RWPE1 (cell line): ENCODE data around the gene BCOR.

Experiments used
- CTCF ChIA-PET: fragments of 350-600 bp; sonication (Branson Sonifier 250); formaldehyde crosslinking; extraction: SDS; loops from one replicate; lab custom pipeline; 2021; lab: Yijun Ruan, JAX
- POLR2A ChIA-PET: fragments of 400-600 bp; formaldehyde crosslinking; extraction: SDS; loops from one replicate; lab custom pipeline; 2020; ENCODE audit warnings: antibody characterized with exemption; ENCODE audit not compliant: low non-redundant PET; lab: Yijun Ruan, JAX
- DNase-seq: peaks from one replicate; pipeline ENCODE4 v3.0.0; 2012; ENCODE audit warnings: low spot score
- H3K27ac ChIP-seq: fragments of 450-650 bp; 2 replicates; pipeline ENCODE4 v1.5.1; 2017
- CTCF ChIP-seq: fragments of 450-650 bp; conservative IDR thresholded peaks from 2 replicates; pipeline ENCODE4 v1.5.1; 2017; ENCODE audit warnings: low read depth, mild to moderate bottlenecking

Gene BCOR

GRCh38 chrX:40018041-40018440, 79.7 kb downstream of the BCOR start:
- ChIA-PET CTCF (no interaction called here), POLR2A (no interaction called here)
- TF ChIP-seq CTCF, result no peak

DNA sequence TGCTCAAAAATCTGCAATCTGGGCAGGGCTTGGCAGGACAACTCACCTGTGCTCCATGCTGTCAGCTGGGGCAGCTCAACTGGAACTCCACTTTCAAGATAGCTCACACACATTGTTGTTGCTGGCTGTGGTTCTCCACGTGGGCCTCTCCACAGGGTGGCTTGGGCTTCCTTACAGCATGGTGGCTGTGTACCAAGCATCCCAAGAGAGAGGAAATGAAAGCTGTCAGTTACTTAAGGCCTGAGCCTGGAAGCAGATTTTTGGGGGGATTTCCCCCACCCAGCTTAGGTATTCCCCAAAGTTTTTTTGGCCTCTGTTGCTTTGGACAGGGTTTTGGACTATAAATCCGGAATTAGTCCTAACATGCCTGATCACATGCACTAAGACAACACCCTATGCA, 81.0 kb downstream of the BCOR start:
- no peak overlapping the region for H3K27ac ChIP-seq
- CTCF ChIA-PET, result no interaction called here
- DNase-seq, result no peak
- POLR2A ChIA-PET, result no interaction called here
- TF ChIP-seq CTCF, result no peak

More at GRCh38 chrX:40018041-40018440, 79.7 kb downstream of the BCOR start:
- no peak for DNase-seq
- no peak overlapping the region for H3K27ac ChIP-seq

- ChIA-PET POLR2A (no interaction called here), CTCF (no interaction called here)
- no peak overlapping the region for H3K27ac ChIP-seq
- no peak for TF ChIP-seq CTCF
- no peak for DNase-seq
These were observed 82.1 kb downstream of the BCOR start for GRCh38 chrX:40015693-40016092.

DNA sequence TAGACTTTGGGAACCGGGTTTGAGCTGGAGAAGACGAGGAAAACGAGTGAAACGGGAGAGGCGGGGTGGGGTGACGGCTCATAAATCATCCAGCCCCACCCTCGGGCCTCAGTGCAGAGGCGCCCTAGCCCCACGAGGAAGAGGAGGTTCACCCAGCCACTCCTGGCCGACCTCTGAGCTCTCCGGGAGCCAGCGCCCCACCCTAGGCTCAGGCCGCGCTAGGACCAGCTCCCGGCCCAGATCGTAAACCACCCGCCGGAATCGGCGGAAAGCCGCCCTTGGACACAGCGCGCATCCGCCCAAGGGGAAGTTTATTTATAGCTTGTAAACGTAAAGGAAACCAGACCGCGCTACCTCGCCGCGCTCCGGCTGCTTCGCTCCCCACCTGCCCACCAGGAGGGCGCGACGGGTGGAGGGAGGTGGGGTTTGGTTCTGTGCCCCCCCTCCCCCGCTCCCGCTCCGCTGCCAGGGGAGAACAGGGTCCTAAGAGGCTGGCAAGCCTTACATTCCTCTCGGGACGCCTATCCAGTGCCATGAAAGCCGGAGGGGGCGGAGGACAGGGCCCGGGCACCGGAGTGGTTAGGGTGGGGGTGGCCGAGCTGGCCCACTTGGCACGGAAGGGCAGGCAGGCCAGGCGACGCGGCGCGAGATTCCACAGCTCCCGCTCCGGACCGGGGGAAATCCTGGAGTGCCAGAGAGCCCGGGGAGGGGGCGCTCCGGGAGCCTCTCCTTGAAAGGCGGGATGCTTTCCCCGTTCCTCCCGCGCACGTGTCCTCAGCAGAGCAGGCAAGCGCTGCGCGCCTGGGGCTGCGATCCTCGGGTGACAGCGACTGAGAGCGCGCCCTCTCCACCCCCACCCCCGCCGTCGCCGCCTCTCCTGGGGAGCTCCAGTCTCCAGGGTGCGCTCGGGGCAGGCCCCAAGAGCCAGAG, 84.2 kb downstream of the BCOR start:
- DNase-seq, result peak; percentile 50
- ChIA-PET POLR2A (interaction anchor here (0.7 to 1.2 kb wide), 2 partner anchors 29 to 151 kb away, joined by 3 to 5 read pairs; no protein-coding TSS in a partner anchor), CTCF (interaction anchor here (0.6 to 1.2 kb wide), 3 partner anchors 254 to 362 kb away, joined by 3 to 5 read pairs (median 3); no protein-coding TSS in a partner anchor)
- H3K27ac ChIP-seq, result peak overlapping the region; percentile 90
- TF ChIP-seq CTCF, result no peak

- TF ChIP-seq CTCF, result no peak
- CTCF ChIA-PET, result interaction anchor here (1.2 kb wide), 1 partner anchor 361 kb away, joined by 3 read pairs; no protein-coding TSS in a partner anchor
- POLR2A ChIA-PET, result interaction anchor here (0.7 to 1.2 kb wide), 2 partner anchors 29 to 151 kb away, joined by 3 to 5 read pairs; no protein-coding TSS in a partner anchor
- H3K27ac ChIP-seq, result peak overlapping the region; percentile 90
- no peak for DNase-seq
These were observed 84.9 kb downstream of the BCOR start for GRCh38 chrX:40012868-40013265.

DNA sequence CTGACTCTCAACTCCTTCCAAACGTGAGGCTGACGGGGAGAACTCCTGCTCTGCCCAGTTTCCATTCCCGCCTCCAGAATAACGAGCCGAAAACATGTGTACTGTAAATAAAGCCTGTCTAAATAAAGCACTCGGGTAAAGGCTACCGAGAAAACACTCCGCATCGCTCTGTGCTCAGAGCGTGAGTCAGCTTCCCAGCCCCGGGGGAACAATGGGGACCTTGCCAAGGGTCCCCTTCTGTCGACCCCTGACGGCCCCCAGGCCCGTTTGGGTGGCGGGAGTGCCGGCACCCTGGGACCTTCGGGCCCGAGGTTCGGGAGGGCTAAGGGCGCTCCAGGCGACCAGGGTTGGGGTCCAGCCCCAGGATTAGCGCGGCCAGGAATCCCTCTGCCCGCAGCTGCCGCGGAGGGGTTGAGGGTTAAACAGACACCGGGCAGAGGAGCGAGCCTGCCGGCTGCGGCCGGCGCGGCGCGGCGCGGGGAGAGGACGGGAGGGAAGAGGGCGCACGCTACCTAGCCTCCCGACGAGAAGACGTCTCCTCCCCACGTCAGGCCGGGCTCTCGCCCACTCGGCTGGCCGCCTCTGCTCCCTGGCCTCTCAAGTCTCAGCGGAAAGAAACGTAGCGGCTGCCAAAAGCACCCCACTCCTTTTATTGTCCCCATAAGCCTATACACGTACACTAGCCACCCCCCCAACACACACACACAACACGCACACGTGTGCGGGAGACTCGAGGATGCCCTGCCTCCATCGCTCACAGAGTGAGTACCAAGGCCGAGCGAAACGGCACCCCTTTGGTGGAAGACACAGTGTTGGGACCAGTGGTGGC, 85.5 kb downstream of the BCOR start:
- H3K27ac ChIP-seq, result peak overlapping the region; percentile 90
- CTCF ChIA-PET, result interaction anchor here (0.6 to 1.2 kb wide), 3 partner anchors 14 to 361 kb away, joined by 3 to 4 read pairs (median 3); no protein-coding TSS in a partner anchor
- peak; percentile 18 for DNase-seq
- TF ChIP-seq CTCF, result no peak
- POLR2A ChIA-PET, result interaction anchor here (0.7 kb wide), 1 partner anchor 152 kb away, joined by 3 read pairs; no protein-coding TSS in a partner anchor
